ENCODE data around the gene NRTN.

The NRTN gene

GRCh38 chr19:5767949-5768348, 36.9 kb upstream of the NRTN start:
- no peaks in the 10 kb centered on the region for H3K79me2 ChIP-seq (ENCODE audit: control insufficient read depth, low read length)
- H3K27me3 ChIP-seq (ENCODE audit: control insufficient read depth, low read length): no peaks in the 10 kb centered on the region
- no peaks in the 10 kb centered on the region for H3K9me2 ChIP-seq (replicated peaks; ENCODE audit: control insufficient read depth, low read length)
- H3K27ac ChIP-seq (ENCODE audit: low read depth, low read length): no peak overlapping the region
- no peaks in the 10 kb centered on the region for H3K9me3 ChIP-seq (ENCODE audit: control insufficient read depth, insufficient read depth, low read length)
- H3K36me3 ChIP-seq (ENCODE audit: control insufficient read depth, low read length): no peaks in the 10 kb centered on the region
- TF ChIP-seq CTCF (IDR thresholded peaks at IDR 0.05; ENCODE audit: low read depth, low read length, poor library complexity, severe bottlenecking) (no peak), EZH2phosphoT487 (IDR thresholded peaks at IDR 0.05; ENCODE audit: borderline replicate concordance, low read length) (no peak)
- no peaks in the 10 kb centered on the region for H3F3A ChIP-seq (ENCODE audit: control insufficient read depth, insufficient read depth)
- no peak overlapping the region for H3K4me2 ChIP-seq (ENCODE audit: low read length)
- no peaks in the 10 kb centered on the region for H3K4me1 ChIP-seq (ENCODE audit: control insufficient read depth, low read length)
- no peak overlapping the region for H3K4me3 ChIP-seq (ENCODE audit: low read length)
- no peaks in the 10 kb centered on the region for H4K20me1 ChIP-seq (ENCODE audit: control insufficient read depth, insufficient read depth, low read depth, low read length)

GRCh38 chr19:5772416-5772815, 32.5 kb upstream of the NRTN start:
- no peaks in the 10 kb centered on the region for H3K27me3 ChIP-seq (ENCODE audit: control insufficient read depth, low read length)
- H4K20me1 ChIP-seq (ENCODE audit: control insufficient read depth, insufficient read depth, low read depth, low read length): no peaks in the 10 kb centered on the region
- H3K9me3 ChIP-seq (ENCODE audit: control insufficient read depth, insufficient read depth, low read length): no peaks in the 10 kb centered on the region
- H3K27ac ChIP-seq (ENCODE audit: low read depth, low read length): no peak overlapping the region
- no peaks in the 10 kb centered on the region for H3F3A ChIP-seq (ENCODE audit: control insufficient read depth, insufficient read depth)
- peaks cover 5% of the 10 kb centered on the region; the same call in 1 of the 2 replicates for H3K4me1 ChIP-seq (ENCODE audit: control insufficient read depth, low read length)
- no peak overlapping the region for H3K4me2 ChIP-seq (ENCODE audit: low read length)
- no peaks in the 10 kb centered on the region for H3K79me2 ChIP-seq (ENCODE audit: control insufficient read depth, low read length)
- H3K4me3 ChIP-seq (ENCODE audit: low read length): no peak overlapping the region
- H3K9me2 ChIP-seq (replicated peaks; ENCODE audit: control insufficient read depth, low read length): no peaks in the 10 kb centered on the region
- no peak for TF ChIP-seq CTCF (IDR thresholded peaks at IDR 0.05; ENCODE audit: low read depth, low read length, poor library complexity, severe bottlenecking)
- TF ChIP-seq EZH2phosphoT487 (IDR thresholded peaks at IDR 0.05; ENCODE audit: borderline replicate concordance, low read length): no peak
- H3K36me3 ChIP-seq (ENCODE audit: control insufficient read depth, low read length): no peaks in the 10 kb centered on the region

DNA sequence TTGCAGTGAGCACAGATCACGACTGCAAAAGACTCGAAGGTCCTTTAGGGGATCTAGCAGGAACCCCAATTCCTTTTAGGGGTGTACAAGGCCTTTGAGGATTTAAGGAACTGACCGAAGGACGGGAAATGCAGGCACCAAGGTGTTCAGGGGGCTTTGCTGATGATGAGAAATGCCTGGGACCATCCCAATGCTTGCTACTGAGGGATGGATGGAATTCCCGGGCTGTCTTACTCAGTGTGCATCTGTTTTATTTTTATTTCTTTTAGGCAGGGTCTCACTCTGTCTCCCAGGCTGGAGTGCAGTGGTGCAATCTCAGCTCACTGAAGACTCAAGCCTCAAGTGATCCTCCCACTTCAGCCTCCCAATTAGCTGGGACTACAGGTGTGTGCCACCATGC, 31.6 kb upstream of the NRTN start:
- Histone ChIP-seq H3K9me3 (ENCODE audit: control insufficient read depth, insufficient read depth, low read length) (no peaks in the 10 kb centered on the region), H4K20me1 (ENCODE audit: control insufficient read depth, insufficient read depth, low read depth, low read length) (no peaks in the 10 kb centered on the region), H3K27ac (ENCODE audit: low read depth, low read length) (no peak overlapping the region), H3K36me3 (ENCODE audit: control insufficient read depth, low read length) (no peaks in the 10 kb centered on the region), H3K9me2 (replicated peaks; ENCODE audit: control insufficient read depth, low read length) (no peaks in the 10 kb centered on the region), H3F3A (ENCODE audit: control insufficient read depth, insufficient read depth) (no peaks in the 10 kb centered on the region), H3K4me3 (ENCODE audit: low read length) (no peak overlapping the region), H3K4me2 (ENCODE audit: low read length) (peak overlapping the region; percentile 21; the same call in 1 of the 2 replicates), H3K27me3 (ENCODE audit: control insufficient read depth, low read length) (no peaks in the 10 kb centered on the region), H3K4me1 (ENCODE audit: control insufficient read depth, low read length) (peaks cover 5% of the 10 kb centered on the region; the same call in 1 of the 2 replicates), H3K79me2 (ENCODE audit: control insufficient read depth, low read length) (no peaks in the 10 kb centered on the region)
- TF ChIP-seq EZH2phosphoT487 (IDR thresholded peaks at IDR 0.05; ENCODE audit: borderline replicate concordance, low read length): no peak
- TF ChIP-seq CTCF (IDR thresholded peaks at IDR 0.05; ENCODE audit: low read depth, low read length, poor library complexity, severe bottlenecking): no peak

Data from DOHH2 (cell line).